CD4-positive, alpha-beta T cell treated with Interleukin-6 for 4 hours (primary cell): ENCODE data around the gene ADGRG1.
"Not testable (repeated sequence)": the region's sequence is repeated elsewhere in the genome, so short reads cannot be mapped to it uniquely, and the experiment has no call there.

Experiments
- DNase-seq: peaks from one replicate; pipeline ENCODE4 v3.0.0-alpha.2; 2020; ENCODE audit warnings: mixed read lengths

ADGRG1 gene

GRCh38 chr16:57704905-57705852, 76.7 kb downstream of the ADGRG1 start:
- DNase-seq, result no peak

DNA sequence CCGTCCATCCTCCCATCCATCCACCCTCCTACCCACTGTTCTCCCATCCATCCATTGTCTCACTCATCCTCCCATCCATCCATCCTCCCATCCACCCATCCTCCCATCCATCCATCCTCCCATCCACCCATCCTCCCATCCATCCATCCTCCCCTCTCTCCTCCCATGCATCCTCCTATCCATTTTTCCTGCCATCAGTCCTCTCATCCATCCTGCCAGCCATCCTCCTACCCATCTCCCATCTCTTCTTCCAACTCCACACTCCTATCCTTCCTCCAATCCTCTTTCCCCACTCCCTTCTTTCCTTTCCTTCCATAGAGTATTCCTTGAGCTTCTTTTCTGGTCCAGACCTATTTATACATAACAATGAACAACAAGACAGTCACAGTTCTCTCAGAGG, 78.3 kb downstream of the ADGRG1 start:
- no peak for DNase-seq

DNA sequence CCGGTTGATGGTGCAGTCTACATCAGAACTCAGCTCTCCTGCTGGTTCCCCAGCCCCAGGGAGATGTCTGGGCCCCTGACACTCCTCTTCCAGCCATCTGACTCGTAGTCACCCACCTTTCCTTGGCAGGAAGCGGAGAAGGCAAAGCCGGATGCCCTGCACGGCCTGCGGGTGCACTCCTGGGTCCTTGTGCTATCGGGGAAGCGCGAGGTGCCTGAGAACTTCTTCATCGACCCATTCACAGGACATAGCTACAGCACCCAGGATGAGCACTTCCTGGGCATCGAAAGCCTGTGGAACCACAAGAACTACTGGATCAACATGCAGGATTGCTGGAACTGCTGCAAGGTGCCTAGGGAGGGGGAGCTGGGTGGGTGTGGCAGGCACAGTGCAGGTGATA, 78.9 kb downstream of the ADGRG1 start:
- DNase-seq, result no peak

GRCh38 chr16:57708168-57708567, 79.7 kb downstream of the ADGRG1 start:
- DNase-seq, result no peak

DNA sequence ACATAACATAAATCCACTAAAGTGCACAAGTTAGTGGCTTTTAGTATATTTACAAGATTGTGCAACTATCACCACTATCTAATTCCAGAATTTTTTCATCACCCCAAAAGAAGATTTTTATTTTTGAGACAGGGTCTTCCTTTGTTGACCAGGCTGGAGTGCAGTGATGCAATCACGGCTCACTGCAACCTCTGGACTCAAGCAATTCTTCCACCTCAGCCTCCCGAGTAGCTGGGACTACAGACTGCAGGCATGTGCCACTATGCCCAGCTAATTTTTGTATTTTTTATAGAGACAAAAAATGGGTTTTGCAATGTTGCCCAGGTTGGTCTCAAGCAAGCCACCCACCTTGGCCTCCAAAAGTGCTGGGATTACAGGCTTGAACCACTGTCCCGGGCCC, 81.2 kb downstream of the ADGRG1 start:
- DNase-seq, result no peak

GRCh38 chr16:57711346-57711745, 82.9 kb downstream of the ADGRG1 start:
- no peak for DNase-seq

DNA sequence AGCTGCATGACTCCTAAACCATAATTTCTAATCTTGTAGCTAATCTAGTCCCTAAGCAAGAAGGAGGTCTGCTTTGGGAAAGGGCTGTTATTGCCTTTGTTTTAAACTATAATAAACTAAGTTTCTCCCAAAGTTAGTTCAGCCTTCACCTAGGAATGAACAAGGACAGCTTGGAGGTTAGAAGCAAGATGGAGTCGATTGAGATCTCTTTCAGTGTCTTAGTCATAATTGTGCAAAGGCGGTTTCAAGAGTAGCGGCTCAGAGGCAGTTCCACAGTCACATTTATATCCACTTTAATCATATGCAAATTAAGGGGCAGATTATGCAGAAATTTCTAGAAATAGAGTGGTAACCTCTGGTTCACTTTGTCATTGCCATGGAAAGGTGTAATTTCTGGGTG, 83.6 kb downstream of the ADGRG1 start:
- DNase-seq, result no peak

DNA sequence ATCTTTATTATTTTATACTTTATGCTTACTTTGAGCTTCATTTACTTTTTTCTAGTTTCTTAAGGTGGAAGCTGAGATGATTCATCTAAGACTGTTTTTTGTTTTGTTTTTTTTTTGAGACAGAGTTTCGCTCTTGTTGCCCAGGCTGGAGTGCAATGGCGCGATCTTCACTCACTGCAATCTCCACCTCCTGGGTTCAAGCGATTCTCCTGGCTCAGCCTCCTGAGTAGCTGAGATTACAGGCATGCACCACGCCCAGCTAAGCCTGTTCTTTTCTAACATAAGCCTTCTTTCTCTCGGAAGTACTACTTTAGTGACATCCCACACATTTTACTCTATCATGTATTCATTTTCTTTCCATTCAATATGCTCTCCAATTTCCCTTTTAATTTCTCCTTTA, 84.1 kb downstream of the ADGRG1 start:
- DNase-seq, result not testable (repeated sequence)

DNA sequence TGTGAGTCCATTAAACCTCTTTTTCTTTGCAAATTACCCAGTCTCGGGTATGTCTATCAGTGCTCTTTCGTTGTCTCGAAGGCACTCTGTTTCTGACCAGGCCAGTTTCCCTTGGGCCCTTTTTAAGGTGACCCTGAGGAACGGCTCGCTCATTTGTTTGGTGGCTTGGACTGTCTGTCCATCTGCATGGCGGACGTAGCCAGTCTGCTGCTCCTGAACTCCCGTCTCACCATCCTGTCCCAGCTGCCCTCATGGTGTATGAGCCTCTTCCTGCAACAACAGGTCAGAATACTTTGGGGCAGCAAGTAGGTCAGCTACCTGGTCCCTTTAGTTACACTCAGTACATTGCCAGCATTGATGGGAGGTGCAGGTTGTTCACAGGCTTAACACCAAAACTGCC, 85.2 kb downstream of the ADGRG1 start:
- DNase-seq, result no peak

DNA sequence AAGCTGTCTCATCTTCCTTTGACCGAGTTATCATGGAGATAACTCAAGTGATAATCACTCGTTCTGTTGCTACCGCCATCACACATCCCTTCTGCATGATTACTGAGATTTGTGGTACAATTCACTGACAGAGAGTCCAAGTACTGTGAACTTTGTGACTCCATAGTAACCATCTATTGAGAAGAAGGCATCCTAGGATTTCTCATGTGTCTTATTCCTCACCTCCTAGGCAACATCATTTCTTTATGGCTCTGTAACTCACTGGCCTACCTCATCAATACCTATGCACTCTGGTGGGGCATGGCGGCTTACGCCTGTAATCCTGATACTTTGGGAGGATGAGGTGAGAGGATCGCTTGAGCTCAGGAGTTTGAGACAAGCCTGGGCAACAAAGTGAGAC, 85.6 kb downstream of the ADGRG1 start:
- DNase-seq, result no peak
